Measurements from ENCODE around the gene ASXL1. TPM values are rescaled to one million over a fixed set of nuclear protein-coding genes. Genes with fewer than 3 reads are reported as not detected.

The ASXL1 gene
- total and polyA plus RNA-seq, 9 of the 15 experiments (the other 6 are each of a cell fraction or from before 2014, with no cell fraction given) = 6.5 to 65.3 (median 32.3) TPM

DNA sequence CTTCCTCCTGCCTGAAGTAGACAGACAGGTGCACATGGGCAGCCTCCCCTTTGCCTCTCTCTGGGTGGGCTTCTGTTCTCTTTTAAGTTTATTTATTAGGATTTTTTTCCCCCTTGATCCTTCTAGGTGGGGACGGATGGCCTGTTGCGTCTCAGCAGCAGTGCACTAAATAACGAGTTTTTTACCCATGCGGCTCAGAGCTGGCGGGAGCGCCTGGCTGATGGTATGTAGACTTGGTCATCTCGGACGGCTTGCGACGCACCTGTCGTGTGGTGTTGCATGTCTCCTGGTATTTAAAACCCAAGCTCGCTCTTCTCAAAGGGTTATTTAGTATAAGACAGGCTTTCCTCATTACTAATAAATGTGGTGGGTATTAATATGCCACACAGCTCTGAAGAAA lies 73.3 kb downstream of the ASXL1 start:
- Histone ChIP-seq H3K4me1 (replicated peaks in 1 of 2; ENCODE audit: control insufficient read depth in 2 of 2, insufficient read depth in 2 of 2, low read length in 2 of 2) (no peaks in the 10 kb centered on the region), H3K27me3 (ENCODE audit: control insufficient read depth in 2 of 2, insufficient read depth in 2 of 2, low read length in 2 of 2) (no peaks in the 10 kb centered on the region), H2AFZ (ENCODE audit: low read depth, low read length) (no peak overlapping the region), H3K9me3 (replicated peaks; ENCODE audit: control insufficient read depth, insufficient read depth, low read depth, low read length) (no peaks in the 10 kb centered on the region), H3K79me2 (ENCODE audit: control insufficient read depth, insufficient read depth, low read length) (0 out of 3 replicates have a peak, but pooled peaks cover 3% of the 10 kb centered on the region), H3K4me2 (ENCODE audit: insufficient read depth, low read length) (no peak overlapping the region), H3K36me3 (ENCODE audit: control insufficient read depth, insufficient read depth, low read length) (peaks cover 94% of the 10 kb centered on the region), H3K9me1 (ENCODE audit: control insufficient read depth, insufficient read depth, low read length) (no peaks in the 10 kb centered on the region), H3K9ac (ENCODE audit: insufficient read depth in 1 of 2, low read depth in 2 of 2, low read length in 2 of 2) (no peak overlapping the region), H3K4me3 (no peak overlapping the region), H3K27ac (ENCODE audit: extremely low read depth, low read depth, low read length) (no peak overlapping the region), H4K20me1 (replicated peaks; ENCODE audit: control insufficient read depth, insufficient read depth, low read length) (peaks cover 4% of the 10 kb centered on the region; the same call in 1 of the 2 replicates)
- 96% methylated on average over 12 of the region's 12 CpGs for WGBS (ENCODE audit: insufficient coverage, low coverage, missing lambda C conversion rate)
- BruUV-seq (replicated peaks) = no TSS peak
- CTCF ChIA-PET (ENCODE audit: low intra/inter-chr PET ratio) = no interaction called here
- intact Hi-C loops (cut with micrococcal nuclease) = no loop called here
- no peak for DNase-seq (ENCODE audit: extremely low read depth in 1 of 4, low spot score in 3 of 4)
- FAIRE-seq = no peak
- POLR2A ChIA-PET = interaction anchor here (0.6 to 1.2 kb wide), 3 partner anchors 17 to 222 kb away, joined by 3 to 4 read pairs (median 4); no protein-coding TSS in a partner anchor
- ATAC-seq = no peak
- in situ Hi-C loops (cut with MboI) = no loop called here
- no peak for TF ChIP-seq ZBTB17 (CRISPR knock-in tag; IDR thresholded peaks at IDR 0.05)
- TF ChIP-seq, protein P1, sequence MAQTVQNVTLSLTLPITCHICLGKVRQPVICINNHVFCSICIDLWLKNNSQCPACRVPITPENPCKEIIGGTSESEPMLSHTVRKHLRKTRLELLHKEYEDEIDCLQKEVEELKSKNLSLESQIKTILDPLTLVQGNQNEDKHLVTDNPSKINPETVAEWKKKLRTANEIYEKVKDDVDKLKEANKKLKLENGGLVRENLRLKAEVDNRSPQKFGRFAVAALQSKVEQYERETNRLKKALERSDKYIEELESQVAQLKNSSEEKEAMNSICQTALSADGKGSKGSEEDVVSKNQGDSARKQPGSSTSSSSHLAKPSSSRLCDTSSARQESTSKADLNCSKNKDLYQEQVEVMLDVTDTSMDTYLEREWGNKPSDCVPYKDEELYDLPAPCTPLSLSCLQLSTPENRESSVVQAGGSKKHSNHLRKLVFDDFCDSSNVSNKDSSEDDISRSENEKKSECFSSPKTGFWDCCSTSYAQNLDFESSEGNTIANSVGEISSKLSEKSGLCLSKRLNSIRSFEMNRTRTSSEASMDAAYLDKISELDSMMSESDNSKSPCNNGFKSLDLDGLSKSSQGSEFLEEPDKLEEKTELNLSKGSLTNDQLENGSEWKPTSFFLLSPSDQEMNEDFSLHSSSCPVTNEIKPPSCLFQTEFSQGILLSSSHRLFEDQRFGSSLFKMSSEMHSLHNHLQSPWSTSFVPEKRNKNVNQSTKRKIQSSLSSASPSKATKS (CRISPR knock-in tag; IDR thresholded peaks at IDR 0.05) = no peak
- no peak for TF ChIP-seq PRDM10 (IDR thresholded peaks at IDR 0.05; ENCODE audit: partially characterized antibody)
- TF ChIP-seq GMEB1 (CRISPR knock-in tag; IDR thresholded peaks at IDR 0.05) = no peak
- no peak for TF ChIP-seq ATF6 (CRISPR knock-in tag; IDR thresholded peaks at IDR 0.05)
- TF ChIP-seq ZNF277 (CRISPR knock-in tag; IDR thresholded peaks at IDR 0.05; ENCODE audit: borderline replicate concordance) = no peak
- TF ChIP-seq ZFX (CRISPR knock-in tag; IDR thresholded peaks at IDR 0.05) = no peak
- TF ChIP-seq, protein P2, sequence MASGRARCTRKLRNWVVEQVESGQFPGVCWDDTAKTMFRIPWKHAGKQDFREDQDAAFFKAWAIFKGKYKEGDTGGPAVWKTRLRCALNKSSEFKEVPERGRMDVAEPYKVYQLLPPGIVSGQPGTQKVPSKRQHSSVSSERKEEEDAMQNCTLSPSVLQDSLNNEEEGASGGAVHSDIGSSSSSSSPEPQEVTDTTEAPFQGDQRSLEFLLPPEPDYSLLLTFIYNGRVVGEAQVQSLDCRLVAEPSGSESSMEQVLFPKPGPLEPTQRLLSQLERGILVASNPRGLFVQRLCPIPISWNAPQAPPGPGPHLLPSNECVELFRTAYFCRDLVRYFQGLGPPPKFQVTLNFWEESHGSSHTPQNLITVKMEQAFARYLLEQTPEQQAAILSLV (tag; IDR thresholded peaks at IDR 0.05) = no peak
- no peak for TF ChIP-seq ZNF212 (CRISPR knock-in tag; IDR thresholded peaks at IDR 0.05)
- no peak for TF ChIP-seq NCOA1 (IDR thresholded peaks at IDR 0.05; ENCODE audit: low read depth)
